Karpas-422 (cell line): ENCODE results near the gene GRB10. TPM values are rescaled to one million over a fixed set of nuclear protein-coding genes. Genes with fewer than 3 reads are reported as not detected.

Source experiments
- DNase-seq: peaks from one replicate; pipeline ENCODE4 v3.0.0-alpha.2; 2015
- H2AFZ ChIP-seq: fragments of 200-600 bp; sonication (generic); 2 replicates; pipeline ENCODE4 v1.6.1; 2014; ENCODE audit warnings: antibody characterized with exemption, low read length, mixed read lengths
- H3K27ac ChIP-seq: fragments of 200-600 bp; sonication (generic); 2 replicates; pipeline ENCODE4 v1.5.1; 2014; ENCODE audit warnings: mild to moderate bottlenecking, low read length, moderate library complexity
- H3K27me3 ChIP-seq: fragments of 200-600 bp; sonication (generic); 2 replicates; pipeline ENCODE4 v1.6.1; 2014; ENCODE audit warnings: low read length, mixed read lengths
- H3K36me3 ChIP-seq: fragments of 200-600 bp; sonication (generic); 2 replicates; pipeline ENCODE4 v1.6.1; 2014; ENCODE audit warnings: low read length, mixed read lengths; ENCODE audit not compliant: insufficient read depth
- H3K4me1 ChIP-seq: fragments of 200-600 bp; sonication (generic); 2 replicates; pipeline ENCODE4 v1.6.1; 2014; ENCODE audit warnings: mild to moderate bottlenecking, low read length, mixed read lengths
- H3K4me2 ChIP-seq: fragments of 200-600 bp; sonication (generic); 2 replicates; pipeline ENCODE4 v1.6.1; 2014; ENCODE audit warnings: low read length, low read depth, mild to moderate bottlenecking; ENCODE audit not compliant: poor library complexity, severe bottlenecking
- H3K4me3 ChIP-seq: fragments of 200-600 bp; sonication (generic); 2 replicates; pipeline ENCODE4 v1.5.1; 2014; ENCODE audit warnings: mild to moderate bottlenecking, antibody characterized with exemption, low read length, mixed read lengths
- H3K79me2 ChIP-seq: fragments of 200-600 bp; sonication (generic); 2 replicates; pipeline ENCODE4 v1.6.1; 2014; ENCODE audit warnings: mild to moderate bottlenecking, low read length, mixed read lengths
- H3K9ac ChIP-seq: fragments of 200-600 bp; sonication (generic); 2 replicates; pipeline ENCODE4 v1.6.0; 2014; ENCODE audit warnings: low read length
- H3K9me2 ChIP-seq: fragments of 200-600 bp; sonication (generic), shearing (Covaris generic); replicated peaks from 2 replicates; pipeline ENCODE4 v1.6.0; 2014; ENCODE audit warnings: mild to moderate bottlenecking, low read length, moderate library complexity; ENCODE audit not compliant: insufficient read depth
- H3K9me3 ChIP-seq: fragments of 300-700, 200-600 bp; sonication (generic); 2 replicates; pipeline ENCODE4 v1.6.1; 2014; ENCODE audit warnings: low read length, mixed read lengths
- H4K20me1 ChIP-seq: fragments of 200-600 bp; sonication (generic); 2 replicates; pipeline ENCODE4 v1.6.1; 2014; ENCODE audit warnings: mild to moderate bottlenecking, antibody characterized with exemption, low read length, low read depth; ENCODE audit not compliant: insufficient read depth
- total RNA-seq: library from RNA; depleted of rRNA; stranded (reverse); fragments of >200 nt; shearing (Covaris generic); gene quantifications from 2 replicates; pipeline ENCODE4 v1.2.3, GENCODE V29; 2014; ENCODE audit warnings: low replicate concordance

GRB10 gene
- total RNA-seq, 1 experiment from 2014 or later: not detected

GRCh38 chr7:50648076-50648475 is 134.6 kb downstream of the GRB10 start:
- Histone ChIP-seq H3K9ac (no peak overlapping the region), H3K9me3 (no peaks in the 10 kb centered on the region), H3K4me3 (no peak overlapping the region), H3K27me3 (no peaks in the 10 kb centered on the region), H3K27ac (no peak overlapping the region), H2AFZ (no peak overlapping the region), H3K36me3 (no peaks in the 10 kb centered on the region), H3K4me1 (no peaks in the 10 kb centered on the region), H3K79me2 (no peaks in the 10 kb centered on the region), H3K9me2 (no peaks in the 10 kb centered on the region), H3K4me2 (no peak overlapping the region), H4K20me1 (no peaks in the 10 kb centered on the region)
- DNase-seq: no peak

GRCh38 chr7:50647286-50647980 is 135.3 kb downstream of the GRB10 start:
- H3K9me2 ChIP-seq: no peaks in the 10 kb centered on the region
- no peak overlapping the region for H3K4me3 ChIP-seq
- H3K27ac ChIP-seq: no peak overlapping the region
- no peaks in the 10 kb centered on the region for H3K27me3 ChIP-seq
- DNase-seq: no peak
- no peaks in the 10 kb centered on the region for H4K20me1 ChIP-seq
- no peaks in the 10 kb centered on the region for H3K4me1 ChIP-seq
- H3K79me2 ChIP-seq: no peaks in the 10 kb centered on the region
- H3K9ac ChIP-seq: no peak overlapping the region
- no peak overlapping the region for H3K4me2 ChIP-seq
- H2AFZ ChIP-seq: no peak overlapping the region
- no peaks in the 10 kb centered on the region for H3K36me3 ChIP-seq
- H3K9me3 ChIP-seq: no peaks in the 10 kb centered on the region

GRCh38 chr7:50646069-50646468 is 136.6 kb downstream of the GRB10 start:
- H3K9me2 ChIP-seq: no peaks in the 10 kb centered on the region
- DNase-seq: no peak
- H3K36me3 ChIP-seq: no peaks in the 10 kb centered on the region
- no peaks in the 10 kb centered on the region for H3K4me1 ChIP-seq
- no peak overlapping the region for H3K27ac ChIP-seq
- no peak overlapping the region for H3K9ac ChIP-seq
- no peaks in the 10 kb centered on the region for H3K79me2 ChIP-seq
- no peaks in the 10 kb centered on the region for H4K20me1 ChIP-seq
- H3K4me2 ChIP-seq: no peak overlapping the region
- H3K27me3 ChIP-seq: no peaks in the 10 kb centered on the region
- H3K9me3 ChIP-seq: no peaks in the 10 kb centered on the region
- no peak overlapping the region for H2AFZ ChIP-seq
- no peak overlapping the region for H3K4me3 ChIP-seq

- H3K4me1 ChIP-seq: no peaks in the 10 kb centered on the region
- H2AFZ ChIP-seq: no peak overlapping the region
- no peak overlapping the region for H3K4me3 ChIP-seq
- no peak overlapping the region for H3K27ac ChIP-seq
- H3K9ac ChIP-seq: no peak overlapping the region
- H3K27me3 ChIP-seq: no peaks in the 10 kb centered on the region
- H3K36me3 ChIP-seq: no peaks in the 10 kb centered on the region
- no peaks in the 10 kb centered on the region for H4K20me1 ChIP-seq
- no peak for DNase-seq
- no peaks in the 10 kb centered on the region for H3K9me2 ChIP-seq
- H3K9me3 ChIP-seq: no peaks in the 10 kb centered on the region
- no peak overlapping the region for H3K4me2 ChIP-seq
- no peaks in the 10 kb centered on the region for H3K79me2 ChIP-seq
These were observed 137.5 kb downstream of the GRB10 start for GRCh38 chr7:50645186-50645585.

GRCh38 chr7:50644586-50644985 is 138.1 kb downstream of the GRB10 start:
- no peaks in the 10 kb centered on the region for H3K9me2 ChIP-seq
- no peak overlapping the region for H3K4me2 ChIP-seq
- H3K4me1 ChIP-seq: no peaks in the 10 kb centered on the region
- H3K79me2 ChIP-seq: no peaks in the 10 kb centered on the region
- H3K4me3 ChIP-seq: no peak overlapping the region
- H3K9ac ChIP-seq: no peak overlapping the region
- no peaks in the 10 kb centered on the region for H3K9me3 ChIP-seq
- no peak overlapping the region for H2AFZ ChIP-seq
- no peaks in the 10 kb centered on the region for H4K20me1 ChIP-seq
- H3K36me3 ChIP-seq: no peaks in the 10 kb centered on the region
- no peak for DNase-seq
- no peaks in the 10 kb centered on the region for H3K27me3 ChIP-seq
- H3K27ac ChIP-seq: no peak overlapping the region

GRCh38 chr7:50644114-50644513 is 138.6 kb downstream of the GRB10 start:
- Histone ChIP-seq H3K4me1 (no peaks in the 10 kb centered on the region), H4K20me1 (no peaks in the 10 kb centered on the region), H3K9me2 (no peaks in the 10 kb centered on the region), H3K9ac (no peak overlapping the region), H3K4me3 (no peak overlapping the region), H3K4me2 (no peak overlapping the region), H2AFZ (no peak overlapping the region), H3K79me2 (no peaks in the 10 kb centered on the region), H3K27me3 (no peaks in the 10 kb centered on the region), H3K36me3 (no peaks in the 10 kb centered on the region), H3K9me3 (no peaks in the 10 kb centered on the region), H3K27ac (no peak overlapping the region)
- DNase-seq: no peak

- Histone ChIP-seq H3K36me3 (no peaks in the 10 kb centered on the region), H3K9me3 (no peaks in the 10 kb centered on the region), H3K27ac (no peak overlapping the region), H3K4me2 (no peak overlapping the region), H4K20me1 (no peaks in the 10 kb centered on the region), H3K4me1 (no peaks in the 10 kb centered on the region), H3K4me3 (no peak overlapping the region), H3K79me2 (no peaks in the 10 kb centered on the region), H3K9me2 (no peaks in the 10 kb centered on the region), H2AFZ (no peak overlapping the region), H3K9ac (no peak overlapping the region), H3K27me3 (no peaks in the 10 kb centered on the region)
- no peak for DNase-seq
These were observed 141.0 kb downstream of the GRB10 start for GRCh38 chr7:50641442-50642405.

- Histone ChIP-seq H3K79me2 (no peaks in the 10 kb centered on the region), H3K4me3 (no peak overlapping the region), H2AFZ (no peak overlapping the region), H3K9me2 (no peaks in the 10 kb centered on the region), H3K36me3 (no peaks in the 10 kb centered on the region), H3K4me2 (no peak overlapping the region), H3K27me3 (no peaks in the 10 kb centered on the region), H3K9me3 (no peaks in the 10 kb centered on the region), H3K4me1 (no peaks in the 10 kb centered on the region), H3K9ac (no peak overlapping the region), H3K27ac (no peak overlapping the region), H4K20me1 (no peaks in the 10 kb centered on the region)
- no peak for DNase-seq
These were observed 141.9 kb downstream of the GRB10 start for GRCh38 chr7:50640779-50641178.
